ENCODE data around the gene MTMR6.

MTMR6 gene

GRCh38 chr13:25280396-25280795 lies 6.9 kb downstream of the MTMR6 start:
- no peak for DNase-seq (ENCODE audit: low read depth)

- no peak for DNase-seq (ENCODE audit: low read depth)
These were observed 10.5 kb downstream of the MTMR6 start for GRCh38 chr13:25276748-25277147.

DNA sequence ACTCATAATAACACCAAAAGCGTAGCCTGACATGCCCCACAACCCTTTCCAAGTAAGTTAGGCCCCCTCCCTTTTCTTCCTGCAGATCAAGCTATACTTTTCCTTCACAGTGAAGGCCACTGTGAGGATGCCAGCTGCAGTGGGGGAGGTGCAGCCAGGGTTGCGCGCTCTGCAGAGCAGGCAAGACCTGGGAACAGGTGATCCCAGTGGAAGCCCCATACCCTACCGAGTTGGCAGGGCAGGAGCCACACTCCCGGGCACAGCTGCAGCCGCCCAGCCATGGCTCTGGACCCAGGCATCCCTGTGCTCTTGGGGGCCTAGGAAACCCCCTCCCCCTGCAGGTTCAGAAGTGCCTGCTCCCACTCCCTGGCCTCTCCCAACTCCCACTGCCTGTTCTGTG lies 18.7 kb downstream of the MTMR6 start:
- no peak for DNase-seq (ENCODE audit: low read depth)

DNA sequence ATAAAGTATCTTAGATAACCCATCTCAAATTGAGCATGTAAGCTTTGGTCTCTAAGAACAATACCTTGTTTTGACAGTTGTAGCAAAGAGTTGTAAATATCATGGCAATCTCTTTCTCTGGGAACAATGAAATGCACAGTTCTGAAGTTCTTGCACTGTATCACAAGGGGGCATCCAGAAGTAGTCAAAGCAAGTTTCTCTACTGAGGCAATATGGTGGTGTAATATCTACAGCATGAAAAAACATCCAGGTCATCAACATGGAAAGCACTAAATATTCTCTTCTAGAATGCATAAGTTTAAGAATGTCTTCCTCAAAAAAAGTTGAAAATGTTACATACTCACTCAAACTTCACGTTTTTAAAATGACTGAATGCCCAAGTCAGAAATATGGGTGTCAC lies 19.6 kb downstream of the MTMR6 start:
- peak; percentile 53 for DNase-seq (ENCODE audit: low read depth)

GRCh38 chr13:25266706-25267105 lies 20.6 kb downstream of the MTMR6 start:
- DNase-seq (ENCODE audit: low read depth) = peak; percentile 26

- no peak for DNase-seq (ENCODE audit: low read depth)
These were observed 25.0 kb downstream of the MTMR6 start for GRCh38 chr13:25262261-25262660.

GRCh38 chr13:25253702-25254101 lies 33.6 kb downstream of the MTMR6 start:
- DNase-seq (ENCODE audit: low read depth) = no peak

DNA sequence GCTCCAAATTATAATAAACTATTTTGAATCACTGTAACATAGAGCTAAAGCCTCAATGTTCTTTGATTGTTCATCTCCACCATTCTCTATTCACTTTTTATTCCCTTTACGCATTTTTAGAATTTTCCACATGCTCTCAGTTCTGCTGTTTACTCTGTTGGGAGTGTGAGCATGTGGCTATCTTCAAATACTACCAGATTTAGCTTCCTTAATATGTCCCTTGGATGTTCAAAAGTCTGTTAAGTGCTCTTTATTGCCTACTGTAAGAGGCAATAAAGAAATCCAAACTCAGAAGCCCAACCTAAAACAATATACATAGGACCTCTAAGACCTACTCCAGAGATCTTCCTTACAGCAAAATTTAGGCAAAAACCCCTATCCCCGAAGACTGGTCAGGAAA lies 34.5 kb downstream of the MTMR6 start:
- DNase-seq (ENCODE audit: low read depth) = no peak

DNA sequence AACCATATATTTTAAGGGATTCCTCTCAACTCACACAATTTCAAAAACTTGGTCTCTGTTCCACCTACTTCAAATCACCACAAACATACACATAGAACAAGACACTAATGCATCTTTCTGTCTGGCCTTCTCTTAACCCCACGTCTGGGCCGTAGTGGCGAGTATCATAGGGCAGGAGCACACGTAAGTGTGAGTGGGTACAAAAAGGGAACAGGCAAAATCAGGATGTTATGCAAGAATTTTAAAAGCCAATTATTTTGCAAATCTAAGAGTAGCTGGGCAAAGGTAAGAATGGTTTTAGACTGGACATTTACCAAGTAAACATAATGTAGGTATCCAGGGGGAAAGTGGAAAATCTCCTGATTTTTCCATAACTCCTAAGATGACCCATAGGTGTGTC lies 35.1 kb downstream of the MTMR6 start:
- DNase-seq (ENCODE audit: low read depth) = no peak

GRCh38 chr13:25249001-25249543 lies 38.2 kb downstream of the MTMR6 start:
- DNase-seq (ENCODE audit: low read depth) = peak; percentile 89

DNA sequence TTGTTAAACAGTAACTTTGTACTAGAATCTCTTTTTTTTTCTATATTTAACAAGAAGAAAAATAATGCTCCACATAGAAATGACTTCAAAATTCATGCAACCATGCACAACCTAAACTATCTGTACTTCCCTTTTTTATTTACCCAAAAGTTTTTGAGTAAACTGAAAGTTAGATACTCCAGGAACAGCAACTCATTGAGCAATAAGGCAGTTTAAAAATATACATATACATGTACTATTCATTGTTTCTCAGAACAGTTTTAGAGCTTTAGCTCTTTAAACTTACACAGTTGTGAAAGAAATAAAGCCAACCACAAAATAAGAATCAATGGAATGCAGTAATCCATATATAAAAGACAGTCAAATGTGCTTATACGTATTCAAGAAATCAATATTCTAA lies 39.2 kb downstream of the MTMR6 start:
- DNase-seq (ENCODE audit: low read depth) = no peak

DNA sequence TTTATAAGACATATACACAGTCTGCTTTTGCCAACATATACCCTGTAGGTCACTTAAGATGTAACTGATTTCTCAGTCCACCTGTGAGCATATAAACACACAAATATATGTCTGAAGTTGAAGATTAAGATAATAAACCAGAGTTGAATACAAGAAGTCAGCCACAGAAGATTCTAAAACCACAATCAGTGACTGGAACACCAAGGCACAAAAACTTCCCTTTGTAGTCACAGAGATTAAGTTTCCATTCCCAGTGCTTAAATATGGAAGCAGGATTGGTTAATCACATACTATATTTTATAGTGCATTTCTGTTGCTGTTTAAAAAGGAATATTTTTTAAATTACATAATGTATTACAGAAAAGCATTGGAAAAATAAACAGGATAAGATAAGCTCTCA lies 39.9 kb downstream of the MTMR6 start:
- DNase-seq (ENCODE audit: low read depth) = peak; percentile 73

GRCh38 chr13:25244123-25244522 lies 43.2 kb downstream of the MTMR6 start:
- no peak for DNase-seq (ENCODE audit: low read depth)

DNA sequence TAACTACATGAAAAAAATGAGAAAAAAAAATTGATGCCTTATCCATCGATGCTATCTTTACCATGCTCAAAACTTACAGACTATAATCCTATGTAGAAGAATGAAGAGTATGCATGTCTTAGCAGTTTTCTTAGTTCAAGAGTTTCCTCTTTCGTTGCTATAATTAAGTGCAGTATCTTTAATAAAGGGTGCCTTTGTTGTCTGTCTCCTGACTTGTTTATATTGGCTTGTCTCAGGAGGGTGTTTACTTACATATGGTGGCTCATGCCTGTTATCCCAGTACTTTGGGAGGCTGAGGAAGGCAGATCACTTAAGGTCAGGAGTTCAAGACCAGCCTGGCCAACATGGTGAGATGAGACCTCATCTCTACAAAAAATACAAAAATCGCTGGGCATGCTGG lies 44.3 kb downstream of the MTMR6 start:
- no peak for DNase-seq (ENCODE audit: low read depth)

- DNase-seq (ENCODE audit: low read depth) = no peak
These were observed 46.3 kb downstream of the MTMR6 start for GRCh38 chr13:25241007-25241406.

GRCh38 chr13:25237083-25237482 lies 50.2 kb downstream of the MTMR6 start:
- DNase-seq (ENCODE audit: low read depth) = no peak

DNA sequence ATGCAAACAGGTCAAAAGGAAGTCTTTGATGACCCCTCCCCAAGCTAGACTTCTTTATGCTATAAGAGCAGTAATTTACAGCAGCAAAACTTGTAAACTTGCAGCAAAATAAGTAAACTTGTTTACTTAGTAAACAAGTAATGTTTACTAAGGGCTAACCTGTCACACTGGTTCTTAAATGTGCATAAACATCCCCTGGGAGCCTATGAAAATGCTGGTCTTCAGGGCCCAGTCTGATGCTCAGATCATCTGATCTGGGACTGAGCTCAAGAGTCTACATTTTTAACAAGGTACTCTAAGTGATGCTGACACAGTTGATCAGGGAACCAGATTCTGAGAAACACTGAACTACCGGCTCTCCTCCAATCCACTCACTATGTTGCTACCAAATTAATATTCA lies 53.4 kb downstream of the MTMR6 start:
- DNase-seq (ENCODE audit: low read depth) = no peak

- peak; percentile 29 for DNase-seq (ENCODE audit: low read depth)
These were observed 54.3 kb downstream of the MTMR6 start for GRCh38 chr13:25232937-25233515.

DNA sequence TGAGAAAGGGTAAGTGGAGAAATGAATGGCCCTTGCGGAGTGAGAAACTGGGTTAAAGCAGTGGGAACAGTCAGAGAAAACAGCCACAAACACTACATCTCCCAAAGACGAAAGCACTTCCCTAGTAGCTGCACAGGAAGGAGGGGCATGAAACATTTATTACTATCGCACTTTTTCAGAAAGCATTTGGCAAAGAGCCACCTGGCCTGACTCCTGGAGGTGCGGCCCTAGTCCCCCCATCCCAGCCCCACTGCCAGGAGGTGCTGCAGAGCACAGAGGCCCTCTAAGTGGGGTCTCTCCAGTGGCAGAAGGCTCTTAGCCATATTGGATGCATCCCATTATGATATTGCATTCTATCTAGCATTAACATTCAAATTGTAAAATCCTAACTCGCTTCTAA lies 55.8 kb downstream of the MTMR6 start:
- DNase-seq (ENCODE audit: low read depth) = no peak

GRCh38 chr13:25227690-25228089 lies 59.6 kb downstream of the MTMR6 start:
- DNase-seq (ENCODE audit: low read depth) = no peak

GRCh38 chr13:25225970-25226369 lies 61.3 kb downstream of the MTMR6 start:
- DNase-seq (ENCODE audit: low read depth) = no peak

GRCh38 chr13:25224151-25224550 lies 63.1 kb downstream of the MTMR6 start:
- no peak for DNase-seq (ENCODE audit: low read depth)

- no peak for DNase-seq (ENCODE audit: low read depth)
These were observed 64.5 kb downstream of the MTMR6 start for GRCh38 chr13:25222740-25223139.

GRCh38 chr13:25218019-25218418 lies 69.3 kb downstream of the MTMR6 start:
- no peak for DNase-seq (ENCODE audit: low read depth)
